Astrocyte of the cerebellum (primary cell): Measurements from ENCODE around the gene FBXL19.

ENCODE experiments used
- DNase-seq: peaks from one replicate; pipeline ENCODE4 v3.0.0-alpha.2; 2011; ENCODE audit warnings: low read depth
- H3K4me3 ChIP-seq: 2 replicates; pipeline ENCODE4 v1.5.1; 2011; ENCODE audit warnings: mild to moderate bottlenecking, low read depth, low read length, moderate library complexity
- CTCF ChIP-seq: IDR thresholded peaks from 2 replicates; pipeline ENCODE4 v1.5.1; 2012; ENCODE audit warnings: low read length, low read depth, moderate library complexity, mild to moderate bottlenecking; ENCODE audit errors: missing control alignments
- in situ Hi-C: cut with HindIII; loops from 2 replicates; pipeline ENCODE4 v1.10.0; 2017; ENCODE audit warnings: low sequenced_read_pairs

Gene FBXL19

GRCh38 chr16:30956601-30957455, 33.5 kb downstream of the FBXL19 start:
- peak; percentile 48 for DNase-seq
- TF ChIP-seq CTCF = peak; percentile 34
- in situ Hi-C loops = no loop called here
- H3K4me3 ChIP-seq = peak overlapping the region; percentile 82

GRCh38 chr16:30957456-30958174, 34.2 kb downstream of the FBXL19 start, which contains the start of gene SETD1A:
TSS of gene SETD1A (plus strand) at chr16:30957754. CDS start at chr16:30958732, 978 bp downstream.
- in situ Hi-C loops = no loop called here
- no peak for TF ChIP-seq CTCF
- peak within 1 kb of the TSS; percentile 82 for H3K4me3 ChIP-seq
- peak; percentile 89 for DNase-seq

GRCh38 chr16:30958175-30959079, 35.1 kb downstream of the FBXL19 start:
- no peak for DNase-seq
- in situ Hi-C loops = no loop called here
- H3K4me3 ChIP-seq = peak overlapping the region; percentile 82
- TF ChIP-seq CTCF = no peak

- no peak overlapping the region for H3K4me3 ChIP-seq
- in situ Hi-C loops = no loop called here
- no peak for TF ChIP-seq CTCF
- DNase-seq = no peak
Measured at GRCh38 chr16:30961384-30961783, 38.0 kb downstream of the FBXL19 start.

- in situ Hi-C loops = no loop called here
- no peak for TF ChIP-seq CTCF
- no peak overlapping the region for H3K4me3 ChIP-seq
- no peak for DNase-seq
Measured at GRCh38 chr16:30963925-30964511, 40.6 kb downstream of the FBXL19 start.
